Astrocyte (in vitro differentiated cells and primary cell): ENCODE data around the gene ZBP1. TPM values are rescaled to one million over a fixed set of nuclear protein-coding genes. Genes with fewer than 3 reads are reported as not detected.

Experiments
- DNase-seq: peaks from one replicate; pipeline ENCODE4 v3.0.0-alpha.2; 2010; ENCODE audit warnings: low read depth
- FAIRE-seq: peaks from 2 replicates; lab custom pipeline; 2011; peaks lifted over from hg19 to GRCh38; lab: Jason Lieb, UNC
- H2AFZ ChIP-seq: 2 replicates; pipeline ENCODE4 v1.6.0; 2012; ENCODE audit warnings: low read depth, low read length, inconsistent platforms
- H3K27ac ChIP-seq: 2 replicates; pipeline ENCODE4 v1.5.1; 2011; ENCODE audit warnings: low read depth, low read length, inconsistent platforms
- H3K27me3 ChIP-seq: 2 replicates; pipeline ENCODE4 v1.6.0; 2011; ENCODE audit warnings: low read length, inconsistent platforms; ENCODE audit not compliant: insufficient read depth
- H3K36me3 ChIP-seq: 2 replicates; pipeline ENCODE4 v1.5.1; 2011; ENCODE audit warnings: low read length, inconsistent platforms; ENCODE audit not compliant: insufficient read depth
- H3K4me1 ChIP-seq: 2 replicates; pipeline ENCODE4 v1.5.1; 2011; ENCODE audit warnings: low read length, inconsistent platforms; ENCODE audit not compliant: insufficient read depth
- H3K4me2 ChIP-seq: 2 replicates; pipeline ENCODE4 v1.6.0; 2012; ENCODE audit warnings: low read length, inconsistent platforms
- H3K4me3 ChIP-seq: 2 replicates; pipeline ENCODE4 v1.5.1; 2011; ENCODE audit warnings: low read depth, mild to moderate bottlenecking, low read length, inconsistent platforms; ENCODE audit not compliant: insufficient read depth
- H3K79me2 ChIP-seq: 2 replicates; pipeline ENCODE4 v1.6.0; 2012; ENCODE audit warnings: mild to moderate bottlenecking, low read length, inconsistent platforms; ENCODE audit not compliant: insufficient read depth
- H3K9ac ChIP-seq: 2 replicates; pipeline ENCODE4 v1.6.0; 2012; ENCODE audit warnings: mild to moderate bottlenecking, low read length, inconsistent platforms
- H3K9me3 ChIP-seq: 2 replicates; pipeline ENCODE4 v1.5.1; 2012; ENCODE audit warnings: low read depth, mild to moderate bottlenecking, low read length, inconsistent platforms; ENCODE audit not compliant: insufficient read depth
- H4K20me1 ChIP-seq: 2 replicates; pipeline ENCODE4 v1.6.0; 2012; ENCODE audit warnings: low read length, inconsistent platforms; ENCODE audit not compliant: insufficient read depth
- H3K27ac Mint-ChIP-seq: one replicate; pipeline ENCODE4 v1.8.0; 2021; ENCODE audit warnings: mild to moderate bottlenecking, mixed read lengths; ENCODE audit not compliant: unreplicated experiment
- H3K27me3 Mint-ChIP-seq: one replicate; pipeline ENCODE4 v1.8.0; 2021; ENCODE audit warnings: low read depth, mixed read lengths; ENCODE audit not compliant: unreplicated experiment
- H3K36me3 Mint-ChIP-seq: one replicate; pipeline ENCODE4 v1.8.0; 2021; ENCODE audit warnings: low read depth, mixed read lengths; ENCODE audit not compliant: unreplicated experiment
- H3K4me1 Mint-ChIP-seq: one replicate; pipeline ENCODE4 v1.8.0; 2021; ENCODE audit warnings: low read depth, mixed read lengths; ENCODE audit not compliant: unreplicated experiment
- H3K4me3 Mint-ChIP-seq: one replicate; pipeline ENCODE4 v1.8.0; 2021; ENCODE audit warnings: mild to moderate bottlenecking, moderate library complexity, mixed read lengths; ENCODE audit not compliant: unreplicated experiment
- H3K9me3 Mint-ChIP-seq: one replicate; pipeline ENCODE4 v1.8.0; 2021; ENCODE audit warnings: mild to moderate bottlenecking, mixed read lengths; ENCODE audit not compliant: unreplicated experiment
- CTCF ChIP-seq: IDR thresholded peaks from 2 replicates; pipeline ENCODE4 v1.5.1; 2011; ENCODE audit warnings: low read depth, mild to moderate bottlenecking, inconsistent platforms, low read length, moderate library complexity; ENCODE audit not compliant: insufficient read depth
- EZH2 ChIP-seq: IDR thresholded peaks from 2 replicates; pipeline ENCODE4 v1.6.1; 2012; ENCODE audit warnings: mild to moderate bottlenecking, low read length, inconsistent platforms; ENCODE audit not compliant: insufficient read depth
- total RNA-seq: library from RNA; stranded (reverse); gene quantifications from 2 replicates; pipeline ENCODE4 v1.2.1, GENCODE V29; 2021

Gene ZBP1
- total RNA-seq, 1 donor from 2014 or later, result not detected

- no peaks in the 10 kb centered on the region for H4K20me1 ChIP-seq
- H2AFZ ChIP-seq, result no peak overlapping the region
- TF ChIP-seq CTCF (no peak), EZH2 (no peak)
- no peak for FAIRE-seq
- H3K9ac ChIP-seq, result no peak overlapping the region
- Mint-ChIP-seq H3K36me3 (no peaks in the 10 kb centered on the region), H3K4me3 (no peak overlapping the region), H3K27ac (no peak overlapping the region), H3K27me3 (peaks cover 50% of the 10 kb centered on the region), H3K4me1 (no peaks in the 10 kb centered on the region), H3K9me3 (peaks cover 1% of the 10 kb centered on the region)
- H3K4me1 ChIP-seq, result no peaks in the 10 kb centered on the region
- H3K4me3 ChIP-seq, result no peak overlapping the region
- H3K36me3 ChIP-seq, result no peaks in the 10 kb centered on the region
- no peak overlapping the region for H3K27ac ChIP-seq
- H3K9me3 ChIP-seq, result no peaks in the 10 kb centered on the region
- H3K27me3 ChIP-seq, result peaks cover 17% of the 10 kb centered on the region
- DNase-seq, result no peak
- H3K4me2 ChIP-seq, result no peak overlapping the region
- no peaks in the 10 kb centered on the region for H3K79me2 ChIP-seq
These were observed 14.3 kb downstream of the ZBP1 start for GRCh38 chr20:57605878-57606277.

- Mint-ChIP-seq H3K36me3 (no peaks in the 10 kb centered on the region), H3K27me3 (peaks cover 43% of the 10 kb centered on the region), H3K27ac (no peak overlapping the region), H3K4me1 (no peaks in the 10 kb centered on the region), H3K9me3 (peaks cover 1% of the 10 kb centered on the region), H3K4me3 (no peak overlapping the region)
- Histone ChIP-seq H3K27ac (no peak overlapping the region), H3K36me3 (no peaks in the 10 kb centered on the region), H3K79me2 (no peaks in the 10 kb centered on the region), H3K4me2 (no peak overlapping the region), H3K9me3 (no peaks in the 10 kb centered on the region), H4K20me1 (no peaks in the 10 kb centered on the region), H3K9ac (no peak overlapping the region), H3K27me3 (peaks cover 17% of the 10 kb centered on the region), H2AFZ (no peak overlapping the region), H3K4me3 (no peak overlapping the region), H3K4me1 (no peaks in the 10 kb centered on the region)
- DNase-seq (no peak), FAIRE-seq (no peak)
- TF ChIP-seq EZH2 (no peak), CTCF (no peak)
These were observed 15.2 kb downstream of the ZBP1 start for GRCh38 chr20:57605045-57605444.

- TF ChIP-seq EZH2 (no peak), CTCF (no peak)
- H3K4me2 ChIP-seq, result no peak overlapping the region
- Mint-ChIP-seq H3K27ac (no peak overlapping the region), H3K27me3 (peaks cover 38% of the 10 kb centered on the region), H3K4me1 (no peaks in the 10 kb centered on the region), H3K36me3 (no peaks in the 10 kb centered on the region), H3K9me3 (peaks cover 1% of the 10 kb centered on the region), H3K4me3 (no peak overlapping the region)
- H3K27ac ChIP-seq, result no peak overlapping the region
- H3K79me2 ChIP-seq, result no peaks in the 10 kb centered on the region
- H4K20me1 ChIP-seq, result no peaks in the 10 kb centered on the region
- no peaks in the 10 kb centered on the region for H3K9me3 ChIP-seq
- peaks cover 17% of the 10 kb centered on the region for H3K27me3 ChIP-seq
- no peaks in the 10 kb centered on the region for H3K36me3 ChIP-seq
- no peak overlapping the region for H3K4me3 ChIP-seq
- H3K9ac ChIP-seq, result no peak overlapping the region
- H2AFZ ChIP-seq, result no peak overlapping the region
- no peak for FAIRE-seq
- no peaks in the 10 kb centered on the region for H3K4me1 ChIP-seq
- no peak for DNase-seq
These were observed 17.1 kb downstream of the ZBP1 start for GRCh38 chr20:57603120-57603519.
